Thyroid gland (tissue), 4 donors: ENCODE results near the gene RIMKLB.
"Not testable (repeated sequence)": the region's sequence is repeated elsewhere in the genome, so short reads cannot be mapped to it uniquely, and the experiment has no call there.

Experiments used
- CTCF ChIP-seq, 6 experiments: fragments of 200-600 bp in 3 of 6; fragments of 450-650 bp in 3 of 6; sonication (generic) in 3 of 6; IDR thresholded peaks; one replicate each; pipeline ENCODE4 v1.5.1; 2016 to 2019; ENCODE audit warnings: antibody characterized with exemption in 6 of 6, mild to moderate bottlenecking in 2 of 6, inconsistent platforms in 1 of 6, moderate library complexity in 1 of 6
- POLR2A ChIP-seq, 2 donors: fragments of 450-650 bp; IDR thresholded peaks; one replicate each; pipeline ENCODE4 v1.6.1; 2017; ENCODE audit warnings: antibody characterized with exemption in 2 of 2, mild to moderate bottlenecking in 2 of 2, moderate library complexity in 1 of 2

GRCh38 chr12:8820676-8821407 lies 123.1 kb downstream of the RIMKLB start:
- TF ChIP-seq CTCF, POLR2A (IDR thresholded peaks at IDR 0.05): not testable (repeated sequence)
